ENCODE results near the gene SYNDIG1.

The SYNDIG1 gene

GRCh38 chr20:24640686-24641085 is 171.3 kb downstream of the SYNDIG1 start:
- DNase-seq = no peak

GRCh38 chr20:24643731-24644626 is 174.6 kb downstream of the SYNDIG1 start:
- no peak for DNase-seq

- no peak for DNase-seq
Measured at GRCh38 chr20:24646321-24646720, 176.9 kb downstream of the SYNDIG1 start.

GRCh38 chr20:24647713-24648112 is 178.3 kb downstream of the SYNDIG1 start:
- no peak for DNase-seq

- no peak for DNase-seq
Measured at GRCh38 chr20:24648481-24648880, 179.1 kb downstream of the SYNDIG1 start.

- no peak for DNase-seq
Measured at GRCh38 chr20:24648919-24649318, 179.5 kb downstream of the SYNDIG1 start.

GRCh38 chr20:24649787-24650490 is 180.5 kb downstream of the SYNDIG1 start:
- no peak for DNase-seq

GRCh38 chr20:24651171-24651975 is 181.9 kb downstream of the SYNDIG1 start:
- no peak for DNase-seq

GRCh38 chr20:24651976-24652345 is 182.5 kb downstream of the SYNDIG1 start:
- no peak for DNase-seq

GRCh38 chr20:24653306-24653705 is 183.9 kb downstream of the SYNDIG1 start:
- DNase-seq = no peak

GRCh38 chr20:24654425-24654824 is 185.0 kb downstream of the SYNDIG1 start:
- DNase-seq = no peak

GRCh38 chr20:24656391-24656790 is 187.0 kb downstream of the SYNDIG1 start:
- no peak for DNase-seq

GRCh38 chr20:24657196-24657595 is 187.8 kb downstream of the SYNDIG1 start:
- DNase-seq = peak; percentile 42

GRCh38 chr20:24657878-24658620 is 188.6 kb downstream of the SYNDIG1 start:
- DNase-seq = no peak

- DNase-seq = no peak
Measured at GRCh38 chr20:24658920-24659660, 189.7 kb downstream of the SYNDIG1 start.

- no peak for DNase-seq
Measured at GRCh38 chr20:24659835-24660234, 190.4 kb downstream of the SYNDIG1 start.

- DNase-seq = no peak
Measured at GRCh38 chr20:24660651-24661050, 191.2 kb downstream of the SYNDIG1 start.

- DNase-seq = no peak
Measured at GRCh38 chr20:24661255-24661654, 191.8 kb downstream of the SYNDIG1 start.

- DNase-seq = no peak
Measured at GRCh38 chr20:24662322-24662721, 192.9 kb downstream of the SYNDIG1 start.

GRCh38 chr20:24662752-24663365 is 193.4 kb downstream of the SYNDIG1 start:
- peak; percentile 49 for DNase-seq

- no peak for DNase-seq
Measured at GRCh38 chr20:24663496-24663895, 194.1 kb downstream of the SYNDIG1 start.
